NCI-H1436 (cell line): ENCODE data around the gene TUB.

Experiments used
- DNase-seq: peaks from one replicate; lab custom pipeline; 2025; lab: John Stamatoyannopoulos, UW

TUB gene

GRCh38 chr11:8068605-8069221 lies 12.3 kb upstream of the TUB start:
- no peak for DNase-seq

- no peak for DNase-seq
Measured at GRCh38 chr11:8069771-8070170, 11.2 kb upstream of the TUB start.

- no peak for DNase-seq
Measured at GRCh38 chr11:8070417-8071115, 10.4 kb upstream of the TUB start.

GRCh38 chr11:8071616-8072581 lies 9.1 kb upstream of the TUB start:
- DNase-seq = peak; percentile 41

GRCh38 chr11:8075119-8075726 lies 5.8 kb upstream of the TUB start:
- DNase-seq = no peak

GRCh38 chr11:8079111-8079675 lies 1.8 kb upstream of the TUB start:
- no peak for DNase-seq

GRCh38 chr11:8080069-8080670 lies 841 bp upstream of the TUB start:
- DNase-seq = no peak

- no peak for DNase-seq
Measured at GRCh38 chr11:8081591-8082250, 710 bp downstream of the TUB start.

- DNase-seq = no peak
Measured at GRCh38 chr11:8082391-8083087, 1.5 kb downstream of the TUB start.

- DNase-seq = no peak
Measured at GRCh38 chr11:8083088-8083395, 2.0 kb downstream of the TUB start.

- DNase-seq = no peak
Measured at GRCh38 chr11:8083871-8084281, 2.9 kb downstream of the TUB start.

- no peak for DNase-seq
Measured at GRCh38 chr11:8084352-8084751, 3.3 kb downstream of the TUB start.

- DNase-seq = no peak
Measured at GRCh38 chr11:8085011-8085645, 4.1 kb downstream of the TUB start.

GRCh38 chr11:8086001-8086479 lies 5.0 kb downstream of the TUB start:
- DNase-seq = peak; percentile 57

- DNase-seq = no peak
Measured at GRCh38 chr11:8086571-8086970, 5.6 kb downstream of the TUB start.

GRCh38 chr11:8087185-8087584 lies 6.2 kb downstream of the TUB start:
- no peak for DNase-seq

GRCh38 chr11:8087756-8088155 lies 6.7 kb downstream of the TUB start:
- DNase-seq = no peak

- no peak for DNase-seq
Measured at GRCh38 chr11:8089791-8090510, 8.9 kb downstream of the TUB start.

GRCh38 chr11:8090756-8091155 lies 9.7 kb downstream of the TUB start:
- peak; percentile 24 for DNase-seq
